Measurements from ENCODE around the gene CEMIP2.
"Not testable (repeated sequence)": the region's sequence is repeated elsewhere in the genome, so short reads cannot be mapped to it uniquely, and the experiment has no call there.

The CEMIP2 gene

GRCh38 chr9:71768388-71769174, at the start of gene CEMIP2:
TSS of gene CEMIP2 (minus strand) at chr9:71768513. CDS start at chr9:71750373, 18,140 bp downstream.
- DNase-seq (ENCODE audit: low read depth) = peak; percentile 74

- no peak for DNase-seq (ENCODE audit: low read depth)
Observed at GRCh38 chr9:71816916-71817451, 48.7 kb upstream of the CEMIP2 start.

GRCh38 chr9:71814815-71815214, 46.5 kb upstream of the CEMIP2 start:
- DNase-seq (ENCODE audit: low read depth) = no peak

- DNase-seq (ENCODE audit: low read depth) = no peak
Observed at GRCh38 chr9:71814226-71814625, 45.9 kb upstream of the CEMIP2 start.

- DNase-seq (ENCODE audit: low read depth) = no peak
Observed at GRCh38 chr9:71812385-71812784, 44.1 kb upstream of the CEMIP2 start.

- DNase-seq (ENCODE audit: low read depth) = no peak
Observed at GRCh38 chr9:71808068-71808467, 39.8 kb upstream of the CEMIP2 start.

GRCh38 chr9:71806901-71807307, 38.6 kb upstream of the CEMIP2 start:
- peak; percentile 27 for DNase-seq (ENCODE audit: low read depth)

- not testable (repeated sequence) for DNase-seq (ENCODE audit: low read depth)
Observed at GRCh38 chr9:71805096-71805495, 36.8 kb upstream of the CEMIP2 start.

GRCh38 chr9:71801826-71802225, 33.5 kb upstream of the CEMIP2 start:
- DNase-seq (ENCODE audit: low read depth) = no peak

GRCh38 chr9:71797266-71797665, 29.0 kb upstream of the CEMIP2 start:
- DNase-seq (ENCODE audit: low read depth) = no peak

- DNase-seq (ENCODE audit: low read depth) = no peak
Observed at GRCh38 chr9:71796100-71796767, 27.9 kb upstream of the CEMIP2 start.

- DNase-seq (ENCODE audit: low read depth) = no peak
Observed at GRCh38 chr9:71795097-71795813, 26.9 kb upstream of the CEMIP2 start.

- DNase-seq (ENCODE audit: low read depth) = no peak
Observed at GRCh38 chr9:71793386-71794105, 25.2 kb upstream of the CEMIP2 start.

- no peak for DNase-seq (ENCODE audit: low read depth)
Observed at GRCh38 chr9:71791875-71792274, 23.6 kb upstream of the CEMIP2 start.

- DNase-seq (ENCODE audit: low read depth) = no peak
Observed at GRCh38 chr9:71790296-71790695, 22.0 kb upstream of the CEMIP2 start.

- DNase-seq (ENCODE audit: low read depth) = peak; percentile 56
Observed at GRCh38 chr9:71783120-71783523, 14.8 kb upstream of the CEMIP2 start.

GRCh38 chr9:71781391-71781790, 13.1 kb upstream of the CEMIP2 start:
- no peak for DNase-seq (ENCODE audit: low read depth)

- no peak for DNase-seq (ENCODE audit: low read depth)
Observed at GRCh38 chr9:71780953-71781352, 12.6 kb upstream of the CEMIP2 start.

- no peak for DNase-seq (ENCODE audit: low read depth)
Observed at GRCh38 chr9:71778085-71778484, 9.8 kb upstream of the CEMIP2 start.

GRCh38 chr9:71774920-71775319, 6.6 kb upstream of the CEMIP2 start:
- DNase-seq (ENCODE audit: low read depth) = no peak

GRCh38 chr9:71772726-71773125, 4.4 kb upstream of the CEMIP2 start:
- DNase-seq (ENCODE audit: low read depth) = no peak

- no peak for DNase-seq (ENCODE audit: low read depth)
Observed at GRCh38 chr9:71770170-71770569, 1.9 kb upstream of the CEMIP2 start.

Measured in stimulated activated CD8-positive, alpha-beta memory T cell treated with anti-CD3 and anti-CD28 coated beads, Interleukin-15, amount 100 ng/mL, for 1 hour (primary cell).